CD14-positive monocyte (primary cell): ENCODE data around the gene MXI1. TPM values are rescaled to one million over a fixed set of nuclear protein-coding genes. Genes with fewer than 3 reads are reported as not detected.
A peak's percentile ranks its signal among the peaks of the same experiment; 100 is the strongest.
"Not testable (repeated sequence)": the region's sequence is repeated elsewhere in the genome, so short reads cannot be mapped to it uniquely, and the experiment has no call there.

Experiments
- DNase-seq, 3 donors: peaks; one replicate each; pipeline ENCODE4 v3.0.0-alpha.2; 2011 to 2022
- H2AFZ ChIP-seq: 2 replicates; pipeline ENCODE4 v1.6.0; 2012; ENCODE audit warnings: mild to moderate bottlenecking, low read depth, low read length, inconsistent platforms; ENCODE audit not compliant: insufficient read depth, poor library complexity, severe bottlenecking
- H3K27ac ChIP-seq, 2 donors: 1 replicate in 1 of 2; 2 replicates in 1 of 2; pipeline ENCODE4 v1.5.1; 2012 to 2013; ENCODE audit warnings: low read length in 2 of 2, control low read depth in 1 of 2, inconsistent platforms in 1 of 2, low read depth in 1 of 2, mild to moderate bottlenecking in 1 of 2
- H3K27me3 ChIP-seq, 2 donors: one replicate each; pipeline versions ENCODE4 v1.6.0 to v1.6.1; 2011 to 2013; ENCODE audit warnings: low read length in 2 of 2; ENCODE audit not compliant: control insufficient read depth in 2 of 2, insufficient read depth in 2 of 2
- H3K36me3 ChIP-seq, 2 donors: replicated peaks in 1 of 2; 1 replicate in 1 of 2; 2 replicates in 1 of 2; pipeline versions ENCODE4 v1.5.1 to v1.6.1; 2012 to 2013; ENCODE audit warnings: low read length in 2 of 2, control low read depth in 1 of 2, inconsistent platforms in 1 of 2, mild to moderate bottlenecking in 1 of 2; ENCODE audit not compliant: insufficient read depth in 2 of 2, control insufficient read depth in 1 of 2
- H3K4me1 ChIP-seq, 2 donors: 1 replicate in 1 of 2; 2 replicates in 1 of 2; pipeline versions ENCODE4 v1.5.1 to v1.6.1; 2012 to 2013; ENCODE audit warnings: low read length in 2 of 2, control low read depth in 1 of 2, inconsistent platforms in 1 of 2, mild to moderate bottlenecking in 1 of 2, moderate library complexity in 1 of 2; ENCODE audit not compliant: insufficient read depth in 2 of 2, control insufficient read depth in 1 of 2
- H3K4me2 ChIP-seq: replicated peaks from 2 replicates; pipeline ENCODE3; 2012; ENCODE audit warnings: low read length, moderate library complexity, mild to moderate bottlenecking; ENCODE audit not compliant: poor library complexity, severe bottlenecking; ENCODE audit errors: extremely low read depth
- H3K4me3 ChIP-seq, 3 experiments: fragments of 200-600 bp in 1 of 3; sonication (generic) in 1 of 3; replicated peaks in 1 of 3; 1 replicate in 2 of 3; 2 replicates in 1 of 3; pipeline ENCODE4 v1.5.1; 2011 to 2013; ENCODE audit warnings: low read length in 3 of 3, mild to moderate bottlenecking in 3 of 3, control low read depth in 2 of 3, low read depth in 2 of 3, inconsistent platforms in 1 of 3, moderate library complexity in 1 of 3
- H3K79me2 ChIP-seq: 2 replicates; pipeline ENCODE4 v1.6.0; 2012; ENCODE audit warnings: mild to moderate bottlenecking, control low read depth, inconsistent platforms, low read length, moderate library complexity; ENCODE audit not compliant: insufficient read depth
- H3K9ac ChIP-seq: 2 replicates; pipeline ENCODE4 v1.6.0; 2017; ENCODE audit warnings: low read length, mild to moderate bottlenecking; ENCODE audit not compliant: insufficient read depth, poor library complexity, severe bottlenecking
- H3K9me3 ChIP-seq, 2 donors: replicated peaks in 1 of 2; 1 replicate in 1 of 2; 2 replicates in 1 of 2; pipeline versions ENCODE4 v1.5.1 to v1.6.1; 2012 to 2013; ENCODE audit warnings: low read length in 2 of 2, control low read depth in 1 of 2; ENCODE audit not compliant: control insufficient read depth in 1 of 2, insufficient read depth in 1 of 2
- H4K20me1 ChIP-seq: 2 replicates; pipeline ENCODE4 v1.6.0; 2012; ENCODE audit warnings: mild to moderate bottlenecking, low read length, control low read depth, moderate library complexity; ENCODE audit not compliant: insufficient read depth
- H3K27ac Mint-ChIP-seq, 7 donors: one replicate each; pipeline ENCODE4 v1.8.0; 2020; ENCODE audit warnings: mild to moderate bottlenecking in 7 of 7, mixed read lengths in 7 of 7, moderate library complexity in 6 of 7, inconsistent platforms in 2 of 7
- H3K27me3 Mint-ChIP-seq, 3 donors: one replicate each; pipeline ENCODE4 v1.8.0; 2021 to 2022; ENCODE audit warnings: low read depth in 3 of 3, mild to moderate bottlenecking in 3 of 3, mixed read lengths in 3 of 3, moderate library complexity in 3 of 3, inconsistent platforms in 1 of 3
- H3K36me3 Mint-ChIP-seq, 2 donors: one replicate each; pipeline ENCODE4 v1.8.0; 2020; ENCODE audit warnings: mixed read lengths in 2 of 2, inconsistent platforms in 1 of 2, mild to moderate bottlenecking in 1 of 2
- H3K4me1 Mint-ChIP-seq: one replicate; pipeline ENCODE4 v1.8.0; 2020; ENCODE audit warnings: mild to moderate bottlenecking, mixed read lengths
- H3K4me3 Mint-ChIP-seq, 2 donors: one replicate each; pipeline ENCODE4 v1.8.0; 2020; ENCODE audit warnings: mild to moderate bottlenecking in 2 of 2, mixed read lengths in 2 of 2, moderate library complexity in 1 of 2
- H3K9me3 Mint-ChIP-seq, 7 donors: one replicate each; pipeline ENCODE4 v1.8.0; 2020 to 2022; ENCODE audit warnings: mixed read lengths in 7 of 7, mild to moderate bottlenecking in 6 of 7, moderate library complexity in 6 of 7, inconsistent platforms in 2 of 7
- WGBS: methylation state at CpG from one replicate; pipeline ENCODE4 v1.1.5; 2013; ENCODE audit warnings: missing lambda C conversion rate; ENCODE audit not compliant: insufficient coverage; 5-methylcytosine and 5-hydroxymethylcytosine counted together
- intact Hi-C, 2 donors: fragments of 100-400 bp; cut with micrococcal nuclease; formaldehyde crosslinking; loops; one replicate each; pipeline versions ENCODE4 v1.15.0 to v1.15.1; 2023
- polyA plus RNA-seq, 3 donors: library from polyadenylated mRNA; depleted of rRNA in 1 of 3; unstranded in 2 of 3; stranded (reverse) in 1 of 3; fragments of 300-500 nt in 2 of 3; fragments of >200 nt in 1 of 3; fragmentation: Illumina TruSeq in 2 of 3; gene quantifications; 1 replicate in 2 of 3; 2 replicates in 1 of 3; pipeline ENCODE4 v1.2.3, GENCODE V29; 2012 to 2021
- TF ChIP-seq, protein P1 (sequence below): fragments of 200-600 bp; IDR thresholded peaks from one replicate; pipeline ENCODE4 v1.8.0; 2022; ENCODE audit warnings: antibody characterized with exemption, mild to moderate bottlenecking

MXI1 gene
- polyA plus RNA-seq, 3 donors, result 13.1 to 25.7 (median 21.6) TPM

- Mint-ChIP-seq H3K9me3 (no peaks in the 10 kb centered on the region), H3K27me3 (no peaks in the 10 kb centered on the region), H3K36me3 (peaks cover 0 to 8% of the 10 kb centered on the region in 2 donors), H3K4me1 (peaks cover 42% of the 10 kb centered on the region), H3K27ac (peak overlapping the region; percentile 54 to 94 (median 85)), H3K4me3 (peak overlapping the region; percentile 79 to 93)
- peaks cover 31 to 35% of the 10 kb centered on the region in 2 donors for H3K4me1 ChIP-seq
- peak overlapping the region; percentile 42 to 92 (median 68) for H3K4me3 ChIP-seq
- no peaks in the 10 kb centered on the region for H3K27me3 ChIP-seq
- H2AFZ ChIP-seq, result peak overlapping the region; percentile 46
- TF ChIP-seq, protein P1, sequence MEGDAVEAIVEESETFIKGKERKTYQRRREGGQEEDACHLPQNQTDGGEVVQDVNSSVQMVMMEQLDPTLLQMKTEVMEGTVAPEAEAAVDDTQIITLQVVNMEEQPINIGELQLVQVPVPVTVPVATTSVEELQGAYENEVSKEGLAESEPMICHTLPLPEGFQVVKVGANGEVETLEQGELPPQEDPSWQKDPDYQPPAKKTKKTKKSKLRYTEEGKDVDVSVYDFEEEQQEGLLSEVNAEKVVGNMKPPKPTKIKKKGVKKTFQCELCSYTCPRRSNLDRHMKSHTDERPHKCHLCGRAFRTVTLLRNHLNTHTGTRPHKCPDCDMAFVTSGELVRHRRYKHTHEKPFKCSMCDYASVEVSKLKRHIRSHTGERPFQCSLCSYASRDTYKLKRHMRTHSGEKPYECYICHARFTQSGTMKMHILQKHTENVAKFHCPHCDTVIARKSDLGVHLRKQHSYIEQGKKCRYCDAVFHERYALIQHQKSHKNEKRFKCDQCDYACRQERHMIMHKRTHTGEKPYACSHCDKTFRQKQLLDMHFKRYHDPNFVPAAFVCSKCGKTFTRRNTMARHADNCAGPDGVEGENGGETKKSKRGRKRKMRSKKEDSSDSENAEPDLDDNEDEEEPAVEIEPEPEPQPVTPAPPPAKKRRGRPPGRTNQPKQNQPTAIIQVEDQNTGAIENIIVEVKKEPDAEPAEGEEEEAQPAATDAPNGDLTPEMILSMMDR, result no peak
- H3K79me2 ChIP-seq, result peaks cover 35% of the 10 kb centered on the region
- H4K20me1 ChIP-seq, result no peaks in the 10 kb centered on the region
- DNase-seq, result peak; percentile 7 to 8 (median 7)
- H3K27ac ChIP-seq, result peak overlapping the region in 1 of 2 donors; percentile 76
- intact Hi-C loops, result loop anchor here (5.0 kb wide), 3 partner anchors 42 to 127 kb away; partner anchors contain the start of gene MXI1 (in 1 of the 2)
- H3K36me3 ChIP-seq, result no peaks in the 10 kb centered on the region
- peak overlapping the region; percentile 62 for H3K4me2 ChIP-seq
- H3K9ac ChIP-seq, result peak overlapping the region; percentile 42
- no peaks in the 10 kb centered on the region for H3K9me3 ChIP-seq
- WGBS, result 0% methylated on average over 2 of the region's 4 CpGs
These were observed 62.2 kb downstream of the MXI1 start for GRCh38 chr10:110269374-110270318.

DNA sequence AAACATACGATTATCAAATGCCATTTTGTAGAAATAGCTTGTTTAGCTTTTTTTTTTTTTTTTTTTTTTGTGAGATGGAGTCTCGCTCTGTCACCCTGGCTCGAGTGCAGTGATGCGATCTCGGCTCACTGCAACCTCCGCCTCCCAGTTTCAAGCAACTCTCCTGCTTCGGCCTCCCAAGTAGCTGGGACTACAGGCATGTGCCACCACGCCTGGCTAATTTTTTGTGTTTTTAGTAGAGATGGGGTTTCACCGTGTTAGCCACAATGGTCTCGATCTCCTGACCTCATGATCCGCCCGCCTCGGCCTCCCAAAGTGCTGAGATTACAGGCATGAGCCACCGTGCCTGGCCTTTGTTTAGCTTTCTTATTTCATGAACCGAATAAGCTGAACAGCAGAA is 65.6 kb downstream of the MXI1 start:
- not testable (repeated sequence) for H4K20me1 ChIP-seq, DNase-seq, H3K9ac ChIP-seq, H3K9me3 ChIP-seq, H3K36me3 ChIP-seq, H2AFZ ChIP-seq, H3K36me3 Mint-ChIP-seq, H3K4me3 ChIP-seq, H3K27me3 ChIP-seq, H3K9me3 Mint-ChIP-seq, H3K4me3 Mint-ChIP-seq, H3K27me3 Mint-ChIP-seq
- 86% methylated on average over 1 of the region's 15 CpGs for WGBS
- H3K4me2 ChIP-seq, result peak overlapping the region; percentile 50
- H3K27ac ChIP-seq, result peak overlapping the region; percentile 47 to 68
- intact Hi-C loops, result loop anchor here (5.0 kb wide), 3 partner anchors 46 to 131 kb away; partner anchors contain the start of gene MXI1 (in 1 of the 2)
- peaks cover 31 to 35% of the 10 kb centered on the region in 2 donors for H3K4me1 ChIP-seq
- Mint-ChIP-seq H3K27ac (peak overlapping the region; percentile 69 to 95 (median 87)), H3K4me1 (peaks cover 44% of the 10 kb centered on the region)
- H3K79me2 ChIP-seq, result peaks cover 49% of the 10 kb centered on the region
